ENCODE data around the gene GTF2A1L.
"Not testable (repeated sequence)": the region's sequence is repeated elsewhere in the genome, so short reads cannot be mapped to it uniquely, and the experiment has no call there.

The GTF2A1L gene

DNA sequence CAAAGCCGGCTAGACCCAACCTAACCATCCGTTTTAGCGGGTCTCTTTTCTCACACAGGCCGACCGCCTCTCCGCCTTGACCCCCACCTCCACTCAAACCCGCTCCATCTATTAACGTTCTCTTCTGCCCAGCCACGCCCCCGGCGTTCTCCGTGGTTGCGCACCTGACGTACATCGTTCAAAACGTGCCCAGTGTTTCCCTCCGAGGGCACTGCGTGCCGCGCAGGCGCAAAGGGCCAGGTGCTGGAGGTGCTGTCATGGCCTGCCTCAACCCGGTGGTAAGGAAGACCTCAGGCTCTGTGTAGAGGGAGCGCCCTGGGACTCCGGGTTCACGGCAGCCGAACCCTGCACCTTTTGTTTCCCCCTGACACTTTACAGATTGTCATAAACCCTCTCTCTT is at the start of gene GTF2A1L:
TSS of gene GTF2A1L (plus strand) at position 239 of the 400 bp plus-strand sequence. CDS start at position 258, 19 bp downstream.
- TF ChIP-seq ZNF274 (IDR thresholded peaks at IDR 0.05; ENCODE audit: low read depth, low read length) = no peak
- no peak within 1 kb of the TSS for H3K4me3 ChIP-seq (ENCODE audit: low read length)

DNA sequence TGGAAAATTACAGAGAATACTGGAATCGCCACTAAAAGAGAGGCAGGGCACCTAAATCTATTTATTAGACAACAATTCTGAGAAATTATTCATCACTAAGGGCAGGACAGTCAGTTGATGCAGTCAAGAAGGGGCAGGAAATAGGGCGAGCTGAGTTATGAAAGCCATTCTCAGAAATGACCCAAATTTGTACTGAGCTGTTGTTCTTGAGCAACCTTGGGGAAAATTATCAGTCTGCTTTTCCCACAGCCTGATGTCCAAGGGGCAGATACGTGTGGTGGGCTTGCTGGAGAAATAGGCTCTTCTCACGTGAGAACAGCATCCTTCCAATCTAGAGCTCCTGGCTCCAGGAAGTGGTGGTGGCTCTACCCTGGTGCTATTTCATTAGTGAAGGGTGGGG is 49.1 kb upstream of the GTF2A1L start:
- TF ChIP-seq ZNF274 (IDR thresholded peaks at IDR 0.05; ENCODE audit: low read depth, low read length) = no peak

DNA sequence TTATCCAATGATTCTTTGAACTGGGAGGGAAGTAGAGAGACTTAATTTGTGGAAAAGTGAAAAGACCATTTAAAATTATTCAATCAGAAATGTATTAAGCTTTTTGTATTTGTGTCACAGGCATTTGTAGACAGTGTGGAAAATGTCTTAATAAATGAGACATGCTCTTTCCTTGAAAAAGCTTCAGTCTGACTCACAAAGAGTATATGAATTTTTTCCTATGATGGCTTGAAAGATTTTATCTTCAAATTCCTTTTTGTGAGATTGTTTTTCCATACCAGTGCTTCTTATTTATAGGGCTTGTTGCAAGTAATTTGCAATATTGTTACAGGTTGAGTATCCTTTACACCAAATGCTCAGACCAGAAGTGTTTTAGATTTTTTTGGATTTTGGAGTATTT is 48.2 kb upstream of the GTF2A1L start:
- no peak for TF ChIP-seq ZNF274 (IDR thresholded peaks at IDR 0.05; ENCODE audit: low read depth, low read length)
- H3K4me3 ChIP-seq (ENCODE audit: low read length) = no peak overlapping the region

More for the DNA sequence above, 49.1 kb upstream of the GTF2A1L start:
- no peak overlapping the region for H3K4me3 ChIP-seq (ENCODE audit: low read length)

DNA sequence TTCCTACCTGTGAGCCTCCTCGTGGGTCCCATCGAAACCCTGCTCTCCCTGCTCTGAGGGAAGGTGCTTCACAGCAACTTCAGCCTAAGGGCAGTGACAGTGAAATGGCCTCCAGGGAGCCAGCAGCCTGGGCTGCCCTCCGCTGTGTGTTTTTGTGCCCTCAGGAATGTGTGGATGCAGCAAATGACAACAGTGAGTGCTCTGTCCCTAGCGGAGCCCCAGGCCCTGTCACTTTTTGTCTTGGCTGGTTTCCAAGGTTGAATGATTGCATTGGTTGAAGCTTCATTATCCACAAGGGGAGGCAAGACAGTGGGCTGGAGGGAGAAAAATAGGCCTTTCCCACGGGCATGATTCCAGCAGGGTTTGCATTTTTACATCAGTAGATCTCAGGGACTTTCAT is 44.8 kb upstream of the GTF2A1L start:
- H3K4me3 ChIP-seq (ENCODE audit: low read length) = no peak overlapping the region
- TF ChIP-seq ZNF274 (IDR thresholded peaks at IDR 0.05; ENCODE audit: low read depth, low read length) = no peak

DNA sequence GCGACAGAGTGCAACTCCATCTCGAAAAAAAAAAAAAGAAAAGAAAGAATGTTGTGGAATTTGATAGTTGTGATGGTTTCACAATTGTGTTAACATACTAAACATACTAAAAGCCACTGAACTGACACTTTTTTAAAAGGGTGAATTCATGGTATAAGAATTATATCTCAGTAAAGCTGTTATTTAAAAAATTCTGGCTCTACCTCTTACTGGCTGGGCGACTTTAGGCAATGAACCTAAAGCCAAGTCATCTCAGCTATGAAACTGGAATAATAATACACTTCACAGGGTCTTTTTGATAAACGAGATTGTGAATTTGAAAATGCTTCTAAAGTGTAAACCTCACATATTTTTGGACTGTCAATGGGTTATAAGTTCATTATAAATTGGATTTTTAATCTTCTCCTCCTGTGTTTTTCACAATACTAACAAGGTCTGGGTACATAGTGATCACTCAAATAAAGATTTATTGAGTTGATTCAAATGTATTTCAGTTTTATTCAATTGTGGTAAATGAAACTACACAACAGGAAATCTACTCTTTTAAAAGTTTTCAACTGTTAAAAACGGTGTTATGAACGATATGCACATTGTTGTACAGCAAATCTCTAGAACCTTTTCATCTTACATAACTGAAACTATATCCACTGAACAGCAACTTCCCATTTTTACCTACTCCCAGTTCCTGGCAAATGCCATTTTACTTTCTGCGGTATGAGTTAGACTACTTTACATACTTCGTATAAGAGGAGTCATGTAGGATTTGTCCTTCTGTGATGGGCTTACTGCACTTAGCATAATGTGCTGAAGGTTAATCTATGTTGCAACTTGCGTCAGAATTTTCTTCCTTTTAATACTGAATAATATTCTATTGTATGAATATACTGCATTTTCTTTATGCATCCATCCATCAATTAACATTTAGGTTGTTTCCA is 43.0 kb upstream of the GTF2A1L start:
- no peak for TF ChIP-seq ZNF274 (IDR thresholded peaks at IDR 0.05; ENCODE audit: low read depth, low read length)
- no peak overlapping the region for H3K4me3 ChIP-seq (ENCODE audit: low read length)

DNA sequence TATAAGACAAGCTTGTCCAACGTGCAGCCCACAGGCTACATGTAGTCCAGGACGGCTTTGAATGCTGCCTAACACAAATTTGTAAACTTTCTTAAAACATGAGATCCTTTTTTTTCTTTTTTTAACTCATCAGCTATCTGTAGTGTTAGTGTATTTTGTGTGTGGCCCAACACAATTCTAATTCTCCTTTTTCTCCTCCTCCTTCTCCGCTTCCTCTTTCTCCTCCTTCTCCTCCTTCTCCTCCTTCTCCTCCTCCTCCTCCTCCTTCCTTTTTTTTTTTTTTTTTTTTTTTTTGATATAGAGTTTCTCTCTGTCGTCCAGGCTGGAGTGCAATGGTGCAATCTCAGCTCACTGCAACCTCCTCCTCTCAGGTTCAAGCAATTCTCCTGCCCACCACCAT is 39.3 kb upstream of the GTF2A1L start:
- H3K4me3 ChIP-seq (ENCODE audit: low read length) = no peak overlapping the region
- no peak for TF ChIP-seq ZNF274 (IDR thresholded peaks at IDR 0.05; ENCODE audit: low read depth, low read length)

DNA sequence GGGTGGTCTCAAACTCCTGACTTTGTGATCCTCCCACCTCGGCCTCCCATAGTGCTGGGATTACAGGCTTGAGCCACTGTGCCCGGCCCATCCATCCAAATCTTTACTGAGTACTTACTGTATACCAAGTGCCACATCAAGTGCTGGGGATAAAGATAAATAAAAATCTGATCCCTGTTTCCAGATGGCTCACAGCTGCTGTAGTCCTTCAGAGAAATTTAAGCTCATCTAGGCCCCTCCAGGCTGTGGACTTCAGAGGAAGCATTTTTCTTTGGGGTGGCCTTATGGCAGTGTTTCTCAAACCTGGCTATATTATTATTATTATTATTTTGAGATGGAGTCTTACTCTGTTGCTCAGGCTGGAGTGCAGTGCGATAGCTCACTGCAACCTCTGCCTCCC is 33.7 kb upstream of the GTF2A1L start:
- H3K4me3 ChIP-seq (ENCODE audit: low read length) = no peak overlapping the region
- no peak for TF ChIP-seq ZNF274 (IDR thresholded peaks at IDR 0.05; ENCODE audit: low read depth, low read length)

- TF ChIP-seq ZNF274 (IDR thresholded peaks at IDR 0.05; ENCODE audit: low read depth, low read length) = no peak
- H3K4me3 ChIP-seq (ENCODE audit: low read length) = no peak overlapping the region
These were observed 33.1 kb upstream of the GTF2A1L start for GRCh38 chr2:48584551-48584950.

DNA sequence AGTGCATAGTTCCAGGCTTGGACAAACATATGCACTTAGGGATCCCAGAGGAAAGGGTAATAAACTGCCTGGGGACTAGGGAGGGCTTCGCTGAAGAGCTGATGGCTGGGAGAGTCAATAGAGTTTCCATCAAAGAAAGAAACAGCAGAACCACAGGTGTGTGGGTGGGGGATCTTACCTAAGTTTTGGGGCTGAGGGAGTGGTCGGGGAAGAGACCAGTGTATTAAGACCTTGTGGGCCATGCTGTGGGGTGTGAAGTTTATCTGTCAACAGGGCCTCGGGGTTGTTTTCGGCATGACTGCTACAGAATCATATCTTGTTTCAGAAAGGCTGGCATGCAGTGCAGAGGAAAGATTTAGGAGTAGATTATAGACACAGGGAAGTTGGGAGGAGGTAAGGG is 31.2 kb upstream of the GTF2A1L start:
- TF ChIP-seq ZNF274 (IDR thresholded peaks at IDR 0.05; ENCODE audit: low read depth, low read length) = no peak
- H3K4me3 ChIP-seq (ENCODE audit: low read length) = no peak overlapping the region

- H3K4me3 ChIP-seq (ENCODE audit: low read length) = no peak overlapping the region
- TF ChIP-seq ZNF274 (IDR thresholded peaks at IDR 0.05; ENCODE audit: low read depth, low read length) = no peak
These were observed 30.1 kb upstream of the GTF2A1L start for GRCh38 chr2:48587560-48587959.

GRCh38 chr2:48587961-48588360 is 29.7 kb upstream of the GTF2A1L start:
- H3K4me3 ChIP-seq (ENCODE audit: low read length) = no peak overlapping the region
- TF ChIP-seq ZNF274 (IDR thresholded peaks at IDR 0.05; ENCODE audit: low read depth, low read length) = no peak

DNA sequence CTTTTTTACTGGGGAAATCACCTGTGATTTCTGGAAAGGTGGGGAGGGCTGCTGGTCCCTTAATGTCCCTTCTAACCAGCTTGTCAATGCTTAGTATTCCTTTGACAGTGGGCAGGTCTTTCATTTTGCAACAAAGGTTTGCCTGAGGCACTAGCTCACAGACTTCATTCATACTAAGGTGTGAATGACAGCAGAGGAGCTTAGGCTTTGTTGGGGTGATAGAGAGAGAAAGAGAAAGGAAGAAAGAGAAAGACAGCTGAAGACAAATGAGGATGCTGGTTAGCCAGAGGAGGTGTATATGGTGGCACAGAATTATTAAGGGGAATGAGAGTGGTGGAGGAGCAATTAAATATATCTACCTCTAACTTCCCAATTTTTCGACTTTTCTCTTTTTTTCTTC is 28.9 kb upstream of the GTF2A1L start:
- no peak for TF ChIP-seq ZNF274 (IDR thresholded peaks at IDR 0.05; ENCODE audit: low read depth, low read length)
- no peak overlapping the region for H3K4me3 ChIP-seq (ENCODE audit: low read length)

DNA sequence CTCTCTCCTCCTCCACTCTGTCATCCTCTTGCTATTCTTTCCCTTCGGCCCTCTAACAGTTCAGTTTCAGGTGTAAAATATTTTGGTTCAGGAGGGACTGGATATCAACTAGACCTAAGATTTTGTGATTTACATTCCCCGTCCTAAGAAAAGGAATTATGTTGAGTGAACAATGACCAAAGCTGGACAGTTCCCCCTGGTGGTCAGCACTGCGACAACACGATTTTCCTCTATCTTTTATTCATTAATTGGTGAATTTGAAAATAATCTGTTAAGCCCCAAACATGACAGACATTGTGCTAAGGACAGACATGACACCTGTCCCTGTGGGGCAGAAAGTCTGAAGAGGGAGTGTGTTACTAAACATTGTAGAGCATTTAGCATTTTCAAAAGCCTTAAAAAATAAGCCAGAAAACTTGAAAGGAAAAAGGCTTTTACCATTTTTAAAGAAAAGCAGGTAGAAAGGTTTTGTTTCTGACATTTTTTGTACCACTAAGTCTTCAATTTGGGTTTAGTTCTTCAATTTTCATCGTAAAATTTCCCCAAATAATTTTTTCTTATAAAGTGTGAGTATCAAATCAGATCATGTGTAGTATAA is 28.4 kb upstream of the GTF2A1L start:
- no peak overlapping the region for H3K4me3 ChIP-seq (ENCODE audit: low read length)
- TF ChIP-seq ZNF274 (IDR thresholded peaks at IDR 0.05; ENCODE audit: low read depth, low read length) = no peak

- no peak for TF ChIP-seq ZNF274 (IDR thresholded peaks at IDR 0.05; ENCODE audit: low read depth, low read length)
- no peak overlapping the region for H3K4me3 ChIP-seq (ENCODE audit: low read length)
These were observed 27.6 kb upstream of the GTF2A1L start for GRCh38 chr2:48590017-48590416.

GRCh38 chr2:48592067-48592466 is 25.6 kb upstream of the GTF2A1L start:
- H3K4me3 ChIP-seq (ENCODE audit: low read length) = no peak overlapping the region

DNA sequence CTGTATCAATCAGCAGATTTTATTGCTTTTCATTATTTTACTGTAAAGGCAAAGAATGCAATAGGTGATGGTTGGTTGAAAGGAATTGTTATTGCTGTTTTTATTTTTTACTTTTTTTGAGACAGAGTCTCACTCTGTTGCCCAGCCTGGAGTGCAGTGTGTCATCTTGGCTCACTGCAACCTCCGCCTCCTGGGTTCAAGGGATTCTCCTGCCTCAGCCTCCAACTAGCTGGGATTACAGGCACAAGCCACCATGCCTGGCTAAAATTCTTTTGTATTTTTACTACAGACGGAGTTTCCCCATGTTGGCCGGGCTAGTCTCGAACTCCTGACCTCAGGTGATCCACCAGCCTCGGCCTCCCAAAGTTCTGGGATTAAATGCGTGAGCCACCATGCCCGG is 20.9 kb upstream of the GTF2A1L start:
- H3K4me3 ChIP-seq (ENCODE audit: low read length) = not testable (repeated sequence)

More at GRCh38 chr2:48592067-48592466, 25.6 kb upstream of the GTF2A1L start:
- TF ChIP-seq ZNF274 (IDR thresholded peaks at IDR 0.05; ENCODE audit: low read depth, low read length) = no peak
